Neural cell (in vitro differentiated cells): Measurements from ENCODE around the gene STK32A. TPM values are rescaled to one million over a fixed set of nuclear protein-coding genes. Genes with fewer than 3 reads are reported as not detected.

ENCODE experiments used
- H2AFZ ChIP-seq: fragments of 200-600, 300-800 bp; sonication (generic), shearing (Covaris generic); 2 replicates; pipeline ENCODE4 v1.6.0; 2014; ENCODE audit warnings: low read depth, mild to moderate bottlenecking, antibody characterized with exemption, low read length, moderate library complexity
- H3F3A ChIP-seq: fragments of 200-600 bp; shearing (Covaris generic); 2 replicates; pipeline ENCODE4 v1.6.1; 2016; ENCODE audit warnings: mild to moderate bottlenecking, moderate library complexity, mixed read lengths, antibody characterized with exemption, low read length; ENCODE audit not compliant: insufficient read depth, poor library complexity, severe bottlenecking
- H3K27ac ChIP-seq: fragments of 200-600, 300-800 bp; sonication (generic), shearing (Covaris generic); 2 replicates; pipeline ENCODE4 v1.5.1; 2014; ENCODE audit warnings: mild to moderate bottlenecking, low read length, moderate library complexity
- H3K27me3 ChIP-seq: fragments of 300-800, 200-600 bp; sonication (generic), shearing (Covaris generic); 2 replicates; pipeline ENCODE4 v1.6.0; 2014; ENCODE audit warnings: mild to moderate bottlenecking, low read depth, low read length, moderate library complexity; ENCODE audit not compliant: insufficient read depth
- H3K36me3 ChIP-seq: fragments of 300-800, 200-600 bp; sonication (generic), shearing (Covaris generic); 2 replicates; pipeline ENCODE4 v1.5.1; 2014; ENCODE audit warnings: mild to moderate bottlenecking, antibody characterized with exemption, low read length, moderate library complexity; ENCODE audit not compliant: insufficient read depth
- H3K4me2 ChIP-seq: fragments of 300-800, 200-600 bp; sonication (generic), shearing (Covaris generic); 2 replicates; pipeline ENCODE4 v1.6.0; 2014; ENCODE audit warnings: mild to moderate bottlenecking, low read length
- H3K4me3 ChIP-seq: fragments of 300-800, 200-600 bp; sonication (generic), shearing (Covaris generic); 2 replicates; pipeline ENCODE4 v1.5.1; 2014; ENCODE audit warnings: mild to moderate bottlenecking, low read length, moderate library complexity
- H3K79me2 ChIP-seq: fragments of 200-600 bp; shearing (Covaris generic); replicated peaks from 2 replicates; pipeline ENCODE4 v1.6.0; 2014; ENCODE audit warnings: mild to moderate bottlenecking, low read length, moderate library complexity; ENCODE audit not compliant: insufficient read depth
- H3K9ac ChIP-seq: fragments of 300-800, 200-600 bp; sonication (generic), shearing (Covaris generic); 2 replicates; pipeline ENCODE4 v1.6.1; 2016; ENCODE audit warnings: mild to moderate bottlenecking, low read length, mixed read lengths
- H3K9me2 ChIP-seq: fragments of 200-600 bp; shearing (Covaris generic); 2 replicates; pipeline ENCODE4 v1.6.1; 2016; ENCODE audit warnings: mild to moderate bottlenecking, low read length, mixed read lengths; ENCODE audit not compliant: insufficient read depth
- H3K9me3 ChIP-seq: fragments of 200-600, 300-800 bp; sonication (generic), shearing (Covaris generic); 2 replicates; pipeline ENCODE4 v1.6.1; 2016; ENCODE audit warnings: mild to moderate bottlenecking, mixed run types, low read length, moderate library complexity, mixed read lengths
- H4K20me1 ChIP-seq: fragments of 200-600 bp; shearing (Covaris generic); 2 replicates; pipeline ENCODE4 v1.6.1; 2016; ENCODE audit warnings: mild to moderate bottlenecking, mixed run types; ENCODE audit not compliant: insufficient read depth
- EP300 ChIP-seq: fragments of 450-650 bp; conservative IDR thresholded peaks from 2 replicates; pipeline ENCODE4 v1.6.1; 2014; ENCODE audit warnings: antibody characterized with exemption, mild to moderate bottlenecking, moderate library complexity; ENCODE audit not compliant: poor library complexity, severe bottlenecking
- EZH2 ChIP-seq: fragments of 200-600, 300-800 bp; shearing (Covaris generic), sonication (generic); IDR thresholded peaks from 2 replicates; pipeline ENCODE4 v1.6.1; 2014; ENCODE audit warnings: antibody characterized with exemption, low read length, borderline replicate concordance, mild to moderate bottlenecking; ENCODE audit not compliant: insufficient read depth, poor library complexity, severe bottlenecking
- MXI1 ChIP-seq: fragments of 450-650 bp; conservative IDR thresholded peaks from 2 replicates; pipeline ENCODE4 v1.6.1; 2014; ENCODE audit warnings: antibody characterized with exemption, mild to moderate bottlenecking; ENCODE audit not compliant: poor library complexity, severe bottlenecking
- POLR2AphosphoS5 ChIP-seq: IDR thresholded peaks from 2 replicates; pipeline ENCODE4 v1.6.1; 2012
- RAD21 ChIP-seq: fragments of 450-650 bp; conservative IDR thresholded peaks from 2 replicates; pipeline ENCODE4 v1.6.1; 2014; ENCODE audit warnings: antibody characterized with exemption, mild to moderate bottlenecking, moderate library complexity
- REST ChIP-seq: IDR thresholded peaks from 2 replicates; pipeline ENCODE4 v1.6.1; 2012; ENCODE audit warnings: borderline replicate concordance
- SMC3 ChIP-seq: fragments of 450-650 bp; conservative IDR thresholded peaks from 2 replicates; pipeline ENCODE4 v1.6.1; 2014; ENCODE audit warnings: antibody characterized with exemption, mild to moderate bottlenecking, moderate library complexity; ENCODE audit not compliant: poor library complexity
- TAF1 ChIP-seq: IDR thresholded peaks from 2 replicates; pipeline ENCODE4 v1.6.1; 2012; ENCODE audit warnings: low read depth
- polyA plus RNA-seq: library from polyadenylated mRNA; depleted of rRNA; stranded (reverse); fragments of >200 nt; gene quantifications from 2 replicates; pipeline ENCODE4 v1.2.3, GENCODE V29; 2014
- TF ChIP-seq, protein P1 (sequence below): fragments of 450-650 bp; IDR thresholded peaks from 2 replicates; pipeline ENCODE4 v1.5.1; 2014; ENCODE audit warnings: antibody characterized with exemption, mild to moderate bottlenecking, moderate library complexity; ENCODE audit not compliant: poor library complexity, severe bottlenecking

Gene STK32A
- polyA plus RNA-seq, 1 donor from 2014 or later = 23.1 TPM

- no peaks in the 10 kb centered on the region for H3K9me2 ChIP-seq
- peaks cover 59% of the 10 kb centered on the region for H3K36me3 ChIP-seq
- peaks cover 3% of the 10 kb centered on the region for H3K79me2 ChIP-seq
- H2AFZ ChIP-seq = no peak overlapping the region
- no peaks in the 10 kb centered on the region for H3K27me3 ChIP-seq
- H3K9ac ChIP-seq = no peak overlapping the region
- H3K4me2 ChIP-seq = no peak overlapping the region
- H3K27ac ChIP-seq = no peak overlapping the region
- H4K20me1 ChIP-seq = peaks cover 9% of the 10 kb centered on the region
- no peaks in the 10 kb centered on the region for H3F3A ChIP-seq
- no peak for TF ChIP-seq EZH2
- TF ChIP-seq EP300 = no peak
- TF ChIP-seq RAD21 = no peak
- TF ChIP-seq MXI1 = no peak
- no peak for TF ChIP-seq REST
- TF ChIP-seq POLR2AphosphoS5 = no peak
- TF ChIP-seq TAF1 = no peak
- no peak for TF ChIP-seq SMC3
- TF ChIP-seq, protein P1, sequence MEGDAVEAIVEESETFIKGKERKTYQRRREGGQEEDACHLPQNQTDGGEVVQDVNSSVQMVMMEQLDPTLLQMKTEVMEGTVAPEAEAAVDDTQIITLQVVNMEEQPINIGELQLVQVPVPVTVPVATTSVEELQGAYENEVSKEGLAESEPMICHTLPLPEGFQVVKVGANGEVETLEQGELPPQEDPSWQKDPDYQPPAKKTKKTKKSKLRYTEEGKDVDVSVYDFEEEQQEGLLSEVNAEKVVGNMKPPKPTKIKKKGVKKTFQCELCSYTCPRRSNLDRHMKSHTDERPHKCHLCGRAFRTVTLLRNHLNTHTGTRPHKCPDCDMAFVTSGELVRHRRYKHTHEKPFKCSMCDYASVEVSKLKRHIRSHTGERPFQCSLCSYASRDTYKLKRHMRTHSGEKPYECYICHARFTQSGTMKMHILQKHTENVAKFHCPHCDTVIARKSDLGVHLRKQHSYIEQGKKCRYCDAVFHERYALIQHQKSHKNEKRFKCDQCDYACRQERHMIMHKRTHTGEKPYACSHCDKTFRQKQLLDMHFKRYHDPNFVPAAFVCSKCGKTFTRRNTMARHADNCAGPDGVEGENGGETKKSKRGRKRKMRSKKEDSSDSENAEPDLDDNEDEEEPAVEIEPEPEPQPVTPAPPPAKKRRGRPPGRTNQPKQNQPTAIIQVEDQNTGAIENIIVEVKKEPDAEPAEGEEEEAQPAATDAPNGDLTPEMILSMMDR = no peak
- H3K9me3 ChIP-seq = no peaks in the 10 kb centered on the region
- no peak overlapping the region for H3K4me3 ChIP-seq
These were observed 169.1 kb downstream of the STK32A start for GRCh38 chr5:147403651-147404640.

- H4K20me1 ChIP-seq = peaks cover 9% of the 10 kb centered on the region
- no peaks in the 10 kb centered on the region for H3K9me3 ChIP-seq
- no peak overlapping the region for H3K4me2 ChIP-seq
- H3F3A ChIP-seq = no peaks in the 10 kb centered on the region
- H2AFZ ChIP-seq = no peak overlapping the region
- no peaks in the 10 kb centered on the region for H3K9me2 ChIP-seq
- H3K27ac ChIP-seq = no peak overlapping the region
- peaks cover 62% of the 10 kb centered on the region for H3K36me3 ChIP-seq
- H3K27me3 ChIP-seq = no peaks in the 10 kb centered on the region
- H3K9ac ChIP-seq = no peak overlapping the region
- H3K4me3 ChIP-seq = no peak overlapping the region
- H3K79me2 ChIP-seq = peaks cover 8% of the 10 kb centered on the region
- TF ChIP-seq TAF1 (no peak), EZH2 (no peak), REST (no peak), MXI1 (no peak), RAD21 (no peak), EP300 (no peak), POLR2AphosphoS5 (no peak), SMC3 (no peak)
- TF ChIP-seq, protein P1 = no peak
These were observed 169.9 kb downstream of the STK32A start for GRCh38 chr5:147404706-147405105.
